Measurements from ENCODE around the gene SERTAD1. TPM values are rescaled to one million over a fixed set of nuclear protein-coding genes. Genes with fewer than 3 reads are reported as not detected.
A peak's percentile ranks its signal among the peaks of the same experiment; 100 is the strongest.

The SERTAD1 gene
- total RNA-seq, 1 donor from 2014 or later = 18.1 TPM

- H3K4me3 Mint-ChIP-seq (ENCODE audit: low read depth) = no peak overlapping the region
- no peaks in the 10 kb centered on the region for H3K9me3 Mint-ChIP-seq
- peaks cover 3% of the 10 kb centered on the region for H3K27me3 Mint-ChIP-seq (ENCODE audit: low read depth)
- peaks cover 12% of the 10 kb centered on the region for H3K4me1 Mint-ChIP-seq (ENCODE audit: low read depth)
- no peak overlapping the region for H3K27ac Mint-ChIP-seq
- peak; percentile 45 for DNase-seq (ENCODE audit: low spot score)
- intact Hi-C loops (cut with micrococcal nuclease) = no loop called here
- H3K36me3 Mint-ChIP-seq (ENCODE audit: low read depth) = no peaks in the 10 kb centered on the region
These were observed 27.2 kb downstream of the SERTAD1 start for GRCh38 chr19:40398417-40399131.

DNA sequence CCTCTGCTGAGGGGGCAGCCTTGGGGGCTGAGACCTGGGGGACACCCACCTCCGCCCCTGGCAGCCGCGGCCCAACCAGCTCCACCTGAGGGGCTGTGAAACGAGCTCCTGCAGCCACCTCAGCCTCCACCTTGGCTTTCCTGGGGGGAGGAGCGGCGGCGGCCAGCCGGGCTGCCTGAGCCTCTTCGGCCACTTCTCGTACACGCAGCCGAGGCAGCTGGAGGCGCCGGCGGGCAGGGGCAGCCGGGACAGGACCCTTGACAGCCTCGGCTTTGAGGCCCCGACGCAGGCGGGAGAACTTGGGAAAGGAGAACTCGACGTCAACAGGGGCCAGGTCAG, 28.3 kb downstream of the SERTAD1 start:
- intact Hi-C loops (cut with micrococcal nuclease) = no loop called here
- no peaks in the 10 kb centered on the region for H3K36me3 Mint-ChIP-seq (ENCODE audit: low read depth)
- peaks cover 8% of the 10 kb centered on the region for H3K4me1 Mint-ChIP-seq (ENCODE audit: low read depth)
- no peaks in the 10 kb centered on the region for H3K9me3 Mint-ChIP-seq
- no peak overlapping the region for H3K27ac Mint-ChIP-seq
- DNase-seq (ENCODE audit: low spot score) = no peak
- peaks cover 3% of the 10 kb centered on the region for H3K27me3 Mint-ChIP-seq (ENCODE audit: low read depth)
- H3K4me3 Mint-ChIP-seq (ENCODE audit: low read depth) = no peak overlapping the region

DNA sequence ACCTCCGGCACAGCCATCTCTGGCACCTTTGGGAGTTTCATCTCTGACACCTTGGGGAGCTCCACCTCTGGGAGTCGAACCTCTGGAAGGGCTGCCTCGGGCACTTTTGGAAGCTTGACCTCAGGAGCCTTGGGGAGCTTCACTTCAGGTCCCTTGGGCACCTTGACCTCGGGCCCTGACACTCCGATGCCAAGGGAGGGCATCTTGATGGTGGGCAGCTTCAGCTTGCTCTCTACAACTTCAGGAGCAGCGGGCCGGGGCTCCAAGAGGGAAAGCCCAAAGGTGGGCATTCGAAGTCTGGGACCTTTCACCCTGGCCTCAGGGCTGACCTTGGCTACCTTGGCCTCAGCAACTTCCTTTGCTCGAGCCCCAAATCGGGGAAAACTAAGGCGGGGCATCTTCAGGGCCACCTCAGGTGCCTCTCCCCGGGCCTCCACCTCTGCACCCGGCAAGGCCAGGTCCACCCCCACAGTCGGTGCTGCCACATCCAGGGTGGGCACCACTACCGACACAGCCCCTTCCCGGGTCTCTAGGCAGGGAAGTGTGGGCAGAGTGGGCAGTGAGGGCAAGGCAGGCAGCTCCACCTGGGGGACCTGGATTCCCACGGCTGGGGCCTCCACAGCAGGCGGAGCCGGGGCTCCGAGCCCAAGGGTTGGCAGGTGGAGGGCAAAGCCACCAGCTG, 28.8 kb downstream of the SERTAD1 start:
- no peaks in the 10 kb centered on the region for H3K36me3 Mint-ChIP-seq (ENCODE audit: low read depth)
- peaks cover 8% of the 10 kb centered on the region for H3K4me1 Mint-ChIP-seq (ENCODE audit: low read depth)
- H3K4me3 Mint-ChIP-seq (ENCODE audit: low read depth) = no peak overlapping the region
- intact Hi-C loops (cut with micrococcal nuclease) = no loop called here
- no peaks in the 10 kb centered on the region for H3K9me3 Mint-ChIP-seq
- peaks cover 3% of the 10 kb centered on the region for H3K27me3 Mint-ChIP-seq (ENCODE audit: low read depth)
- H3K27ac Mint-ChIP-seq = no peak overlapping the region
- no peak for DNase-seq (ENCODE audit: low spot score)

DNA sequence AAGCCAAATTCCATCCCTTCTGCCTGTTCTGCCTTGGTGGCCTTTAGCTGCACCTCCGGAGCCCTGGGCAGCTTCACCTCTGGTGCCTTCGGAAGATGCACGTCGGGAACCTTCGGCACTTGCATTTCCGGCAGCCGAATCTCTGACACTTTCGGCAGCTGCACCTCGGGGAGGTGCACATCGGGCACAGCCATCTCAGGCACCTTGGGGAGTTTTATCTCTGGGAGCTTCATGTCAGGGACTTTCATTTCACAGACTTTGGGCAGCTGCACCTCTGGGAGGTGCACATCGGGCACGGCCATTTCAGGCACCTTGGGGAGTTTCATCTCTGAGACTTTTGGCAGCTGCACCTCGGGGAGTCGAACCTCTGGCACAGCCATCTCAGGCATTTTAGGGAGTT, 29.8 kb downstream of the SERTAD1 start:
- H3K9me3 Mint-ChIP-seq = no peaks in the 10 kb centered on the region
- H3K27me3 Mint-ChIP-seq (ENCODE audit: low read depth) = peaks cover 3% of the 10 kb centered on the region
- peaks cover 8% of the 10 kb centered on the region for H3K4me1 Mint-ChIP-seq (ENCODE audit: low read depth)
- H3K27ac Mint-ChIP-seq = no peak overlapping the region
- intact Hi-C loops (cut with micrococcal nuclease) = no loop called here
- H3K36me3 Mint-ChIP-seq (ENCODE audit: low read depth) = no peaks in the 10 kb centered on the region
- H3K4me3 Mint-ChIP-seq (ENCODE audit: low read depth) = no peak overlapping the region
- DNase-seq (ENCODE audit: low spot score) = no peak

DNA sequence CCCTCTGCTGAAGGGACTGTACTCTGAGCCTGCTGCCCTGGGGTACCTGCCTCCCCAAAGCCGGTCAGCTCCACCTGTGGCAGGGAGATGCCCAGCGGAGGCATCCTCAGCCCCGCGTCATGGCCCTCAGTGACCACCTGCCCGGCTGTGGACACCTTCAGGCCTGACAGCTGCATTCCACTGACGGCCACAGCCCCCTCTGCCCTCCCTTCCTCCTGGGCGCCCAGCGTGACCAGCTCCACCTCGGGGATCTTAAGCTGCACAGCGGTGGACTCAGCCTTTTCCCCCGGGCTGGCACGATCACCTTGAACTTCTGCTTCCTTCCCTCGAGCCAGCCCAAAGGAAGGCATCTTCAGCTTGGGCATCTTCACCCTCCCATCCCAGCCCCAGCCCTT, 31.0 kb downstream of the SERTAD1 start:
- intact Hi-C loops (cut with micrococcal nuclease) = no loop called here
- no peak overlapping the region for H3K27ac Mint-ChIP-seq
- peaks cover 8% of the 10 kb centered on the region for H3K4me1 Mint-ChIP-seq (ENCODE audit: low read depth)
- H3K4me3 Mint-ChIP-seq (ENCODE audit: low read depth) = no peak overlapping the region
- no peaks in the 10 kb centered on the region for H3K36me3 Mint-ChIP-seq (ENCODE audit: low read depth)
- no peak for DNase-seq (ENCODE audit: low spot score)
- no peaks in the 10 kb centered on the region for H3K9me3 Mint-ChIP-seq
- no peaks in the 10 kb centered on the region for H3K27me3 Mint-ChIP-seq (ENCODE audit: low read depth)

DNA sequence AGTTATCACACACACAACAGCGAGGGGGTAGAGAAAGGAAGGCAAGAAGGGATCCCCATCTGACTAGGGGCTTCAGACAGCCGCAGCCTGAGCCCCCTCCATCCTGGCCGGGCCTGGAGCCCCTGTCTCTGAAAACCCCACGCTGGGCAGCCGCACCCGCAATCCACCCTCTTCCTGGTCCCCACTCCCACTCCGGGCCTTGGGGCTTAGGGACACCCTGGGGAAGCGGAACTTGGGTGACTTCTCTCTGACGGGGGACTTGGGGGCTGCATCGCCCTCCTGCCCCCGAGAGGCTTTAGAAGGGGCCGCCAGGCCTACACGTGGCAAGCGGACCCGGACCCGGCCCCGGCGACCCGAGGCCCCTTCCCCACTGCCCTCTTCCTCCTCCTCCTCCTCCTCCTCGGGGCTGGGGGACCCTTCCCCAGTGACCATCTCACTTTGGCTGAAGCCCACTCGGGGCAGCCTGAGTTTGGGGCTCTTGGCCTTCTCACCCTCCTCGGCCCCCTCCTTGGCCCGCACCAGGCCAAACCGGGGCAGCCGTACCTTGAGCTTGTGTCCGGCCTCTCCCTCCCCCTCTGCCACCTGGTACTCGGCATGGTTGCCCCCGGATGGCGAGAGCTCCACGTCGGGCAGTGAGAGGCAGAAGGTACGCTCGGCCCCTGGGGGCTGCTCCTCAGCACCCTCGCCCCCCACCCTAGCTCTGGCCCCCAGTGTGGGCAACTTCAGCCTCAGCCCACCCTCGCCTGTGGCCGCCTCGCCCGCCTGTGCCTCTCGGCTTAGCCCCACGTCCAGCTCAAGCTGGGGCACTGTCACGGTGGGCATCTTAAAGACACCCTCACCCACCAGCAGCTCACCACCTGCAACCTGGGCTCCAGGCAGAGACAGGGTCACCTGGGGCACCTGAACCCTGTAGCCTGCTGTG, 31.6 kb downstream of the SERTAD1 start:
- intact Hi-C loops (cut with micrococcal nuclease) = no loop called here
- H3K27ac Mint-ChIP-seq = no peak overlapping the region
- H3K4me3 Mint-ChIP-seq (ENCODE audit: low read depth) = no peak overlapping the region
- DNase-seq (ENCODE audit: low spot score) = no peak
- H3K36me3 Mint-ChIP-seq (ENCODE audit: low read depth) = no peaks in the 10 kb centered on the region
- no peaks in the 10 kb centered on the region for H3K27me3 Mint-ChIP-seq (ENCODE audit: low read depth)
- H3K4me1 Mint-ChIP-seq (ENCODE audit: low read depth) = peaks cover 3% of the 10 kb centered on the region
- no peaks in the 10 kb centered on the region for H3K9me3 Mint-ChIP-seq

- intact Hi-C loops (cut with micrococcal nuclease) = no loop called here
- Mint-ChIP-seq H3K27me3 (ENCODE audit: low read depth) (no peaks in the 10 kb centered on the region), H3K4me3 (ENCODE audit: low read depth) (no peak overlapping the region), H3K27ac (no peak overlapping the region), H3K4me1 (ENCODE audit: low read depth) (no peaks in the 10 kb centered on the region), H3K36me3 (ENCODE audit: low read depth) (no peaks in the 10 kb centered on the region), H3K9me3 (no peaks in the 10 kb centered on the region)
- no peak for DNase-seq (ENCODE audit: low spot score)
These were observed 32.8 kb downstream of the SERTAD1 start for GRCh38 chr19:40392894-40393517.

GRCh38 chr19:40392123-40392522, 33.7 kb downstream of the SERTAD1 start:
- Mint-ChIP-seq H3K36me3 (ENCODE audit: low read depth) (no peaks in the 10 kb centered on the region), H3K4me3 (ENCODE audit: low read depth) (no peak overlapping the region), H3K27ac (no peak overlapping the region), H3K9me3 (no peaks in the 10 kb centered on the region), H3K27me3 (ENCODE audit: low read depth) (no peaks in the 10 kb centered on the region), H3K4me1 (ENCODE audit: low read depth) (no peaks in the 10 kb centered on the region)
- intact Hi-C loops (cut with micrococcal nuclease) = no loop called here
- DNase-seq (ENCODE audit: low spot score) = no peak

DNA sequence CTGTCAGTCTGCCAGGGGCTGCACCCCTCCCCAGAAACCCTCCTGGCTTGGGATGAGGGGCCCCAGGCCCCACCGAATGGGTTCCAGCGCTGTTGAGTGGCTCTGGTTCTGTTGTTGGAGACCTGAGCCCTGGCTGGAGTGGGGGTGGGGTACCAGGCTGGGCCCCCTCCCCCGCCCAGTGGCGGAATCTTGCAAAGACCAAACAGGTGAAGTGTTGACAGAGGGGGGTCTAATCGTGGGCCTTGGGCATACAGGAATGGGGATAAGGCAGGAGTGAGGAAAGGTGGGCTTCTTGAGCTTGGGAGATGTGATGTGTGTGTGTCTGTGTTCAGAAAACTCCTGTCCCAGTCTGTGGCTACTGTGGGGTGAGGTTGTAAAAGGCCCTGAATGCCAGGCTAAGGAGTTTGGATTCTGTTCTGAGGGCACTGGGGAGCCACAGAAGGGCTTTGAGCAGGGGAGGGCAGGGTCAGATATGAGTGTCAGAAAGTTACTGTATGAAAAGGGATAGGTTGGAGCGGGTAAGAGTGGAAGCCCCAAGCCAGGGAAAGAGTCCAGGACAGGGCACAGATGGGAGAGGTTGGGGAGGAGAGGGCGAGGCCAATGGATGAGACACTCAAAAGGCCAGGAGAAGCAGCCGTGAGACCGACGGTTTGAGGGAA, 35.6 kb downstream of the SERTAD1 start, which contains the start of gene HIPK4:
Gene HIPK4, minus strand, starts transcription at position 98 of the 659 bp plus-strand sequence. CDS start 279 bp downstream, outside the sequence.
- no peak within 1 kb of the TSS for H3K4me3 Mint-ChIP-seq (ENCODE audit: low read depth)
- H3K4me1 Mint-ChIP-seq (ENCODE audit: low read depth) = no peaks in the 10 kb centered on the region
- no peak for DNase-seq (ENCODE audit: low spot score)
- H3K27me3 Mint-ChIP-seq (ENCODE audit: low read depth) = peaks cover 2% of the 10 kb centered on the region
- intact Hi-C loops (cut with micrococcal nuclease) = no loop called here
- H3K9me3 Mint-ChIP-seq = no peaks in the 10 kb centered on the region
- H3K27ac Mint-ChIP-seq = no peak within 1 kb of the TSS
- H3K36me3 Mint-ChIP-seq (ENCODE audit: low read depth) = no peaks in the 10 kb centered on the region

DNA sequence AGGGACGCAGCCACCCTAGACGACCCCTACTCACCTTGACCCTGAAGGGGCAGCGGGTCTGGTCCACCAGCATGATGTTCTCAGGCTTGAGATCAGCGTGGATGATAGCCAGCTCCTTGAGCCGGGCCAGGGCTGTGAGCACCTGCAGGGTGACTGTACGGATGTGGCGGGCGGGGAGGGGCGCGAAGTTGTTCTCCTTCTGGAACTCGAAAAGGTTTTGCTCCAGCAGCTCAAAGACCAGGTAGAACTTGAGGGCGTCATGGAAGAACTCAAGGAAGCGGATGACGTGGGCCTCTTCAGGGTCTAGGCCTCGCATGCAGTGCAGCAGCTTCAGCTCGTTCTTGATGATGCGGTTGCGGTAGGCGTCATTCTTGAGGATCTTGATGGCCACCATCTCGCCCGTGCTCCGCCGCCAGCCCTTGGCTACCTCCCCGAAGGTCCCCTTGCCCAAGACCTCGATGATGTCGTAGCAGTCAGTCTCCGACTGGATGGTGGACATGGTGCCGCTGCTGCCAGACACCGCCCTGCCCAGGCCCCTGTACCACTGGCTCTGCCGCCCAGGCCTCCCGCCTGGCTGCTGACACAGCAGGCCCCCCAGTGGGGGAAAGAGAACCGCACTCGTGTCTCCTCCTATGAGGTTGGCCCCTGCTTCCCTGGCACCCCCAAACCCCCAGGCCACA, 36.2 kb downstream of the SERTAD1 start:
- no peaks in the 10 kb centered on the region for H3K36me3 Mint-ChIP-seq (ENCODE audit: low read depth)
- no peak overlapping the region for H3K27ac Mint-ChIP-seq
- H3K4me3 Mint-ChIP-seq (ENCODE audit: low read depth) = no peak overlapping the region
- peaks cover 2% of the 10 kb centered on the region for H3K27me3 Mint-ChIP-seq (ENCODE audit: low read depth)
- H3K9me3 Mint-ChIP-seq = no peaks in the 10 kb centered on the region
- intact Hi-C loops (cut with micrococcal nuclease) = no loop called here
- H3K4me1 Mint-ChIP-seq (ENCODE audit: low read depth) = no peaks in the 10 kb centered on the region
- DNase-seq (ENCODE audit: low spot score) = no peak

- DNase-seq (ENCODE audit: low spot score) = no peak
- intact Hi-C loops (cut with micrococcal nuclease) = no loop called here
- Mint-ChIP-seq H3K9me3 (no peaks in the 10 kb centered on the region), H3K4me3 (ENCODE audit: low read depth) (no peak overlapping the region), H3K27me3 (ENCODE audit: low read depth) (peaks cover 2% of the 10 kb centered on the region), H3K27ac (no peak overlapping the region), H3K4me1 (ENCODE audit: low read depth) (no peaks in the 10 kb centered on the region), H3K36me3 (ENCODE audit: low read depth) (no peaks in the 10 kb centered on the region)
These were observed 37.3 kb downstream of the SERTAD1 start for GRCh38 chr19:40388481-40388880.

- Mint-ChIP-seq H3K27me3 (ENCODE audit: low read depth) (peaks cover 2% of the 10 kb centered on the region), H3K4me1 (ENCODE audit: low read depth) (no peaks in the 10 kb centered on the region), H3K4me3 (ENCODE audit: low read depth) (no peak overlapping the region), H3K9me3 (no peaks in the 10 kb centered on the region), H3K36me3 (ENCODE audit: low read depth) (no peaks in the 10 kb centered on the region), H3K27ac (no peak overlapping the region)
- DNase-seq (ENCODE audit: low spot score) = no peak
- intact Hi-C loops (cut with micrococcal nuclease) = no loop called here
These were observed 38.6 kb downstream of the SERTAD1 start for GRCh38 chr19:40387155-40387554.
